CD4-positive, alpha-beta T cell treated with Interleukin-15 for 1 hour (primary cell): ENCODE measurements around the gene CYTIP.

Experiments used
- DNase-seq: peaks from one replicate; pipeline ENCODE4 v3.0.0-alpha.2; 2020

The CYTIP gene

GRCh38 chr2:157460897-157461296 is 17.0 kb upstream of the CYTIP start:
- no peak for DNase-seq

- DNase-seq, result no peak
Measured at GRCh38 chr2:157460384-157460837, 16.5 kb upstream of the CYTIP start.

GRCh38 chr2:157459486-157459885 is 15.6 kb upstream of the CYTIP start:
- DNase-seq, result no peak

- no peak for DNase-seq
Measured at GRCh38 chr2:157447741-157448140, 3.9 kb upstream of the CYTIP start.

- DNase-seq, result no peak
Measured at GRCh38 chr2:157447031-157447430, 3.1 kb upstream of the CYTIP start.

GRCh38 chr2:157444641-157445040 is 752 bp upstream of the CYTIP start:
- DNase-seq, result peak; percentile 73

GRCh38 chr2:157443090-157443489 is 799 bp downstream of the CYTIP start:
- no peak for DNase-seq

- DNase-seq, result no peak
Measured at GRCh38 chr2:157442636-157443035, 1.3 kb downstream of the CYTIP start.

- DNase-seq, result no peak
Measured at GRCh38 chr2:157442191-157442590, 1.7 kb downstream of the CYTIP start.

GRCh38 chr2:157441072-157441454 is 2.8 kb downstream of the CYTIP start:
- DNase-seq, result peak; percentile 73

- DNase-seq, result no peak
Measured at GRCh38 chr2:157440404-157441071, 3.4 kb downstream of the CYTIP start.

- DNase-seq, result peak; percentile 51
Measured at GRCh38 chr2:157439824-157440186, 4.1 kb downstream of the CYTIP start.

GRCh38 chr2:157438863-157439823 is 4.7 kb downstream of the CYTIP start:
- DNase-seq, result peak; percentile 39

- no peak for DNase-seq
Measured at GRCh38 chr2:157433394-157433793, 10.5 kb downstream of the CYTIP start.

- no peak for DNase-seq
Measured at GRCh38 chr2:157432475-157433106, 11.3 kb downstream of the CYTIP start.

- no peak for DNase-seq
Measured at GRCh38 chr2:157431176-157431575, 12.7 kb downstream of the CYTIP start.

GRCh38 chr2:157428500-157429175 is 15.3 kb downstream of the CYTIP start:
- DNase-seq, result no peak

GRCh38 chr2:157427922-157428303 is 16.0 kb downstream of the CYTIP start:
- DNase-seq, result no peak

GRCh38 chr2:157427003-157427921 is 16.6 kb downstream of the CYTIP start:
- DNase-seq, result no peak

GRCh38 chr2:157426477-157426994 is 17.4 kb downstream of the CYTIP start:
- DNase-seq, result no peak

- no peak for DNase-seq
Measured at GRCh38 chr2:157424374-157424773, 19.5 kb downstream of the CYTIP start.

- DNase-seq, result no peak
Measured at GRCh38 chr2:157421964-157422363, 21.9 kb downstream of the CYTIP start.
